OCI-LY3 (cell line): ENCODE results near the gene CBY1.

Source experiments
- CTCF ChIP-seq: fragments of 200-600, 300-600 bp; sonication (generic); IDR thresholded peaks from 2 replicates; pipeline ENCODE4 v1.5.1; 2014; ENCODE audit warnings: antibody characterized with exemption, low read length, low read depth
- EZH2phosphoT487 ChIP-seq: fragments of 200-600 bp; shearing (Covaris generic); IDR thresholded peaks from 2 replicates; pipeline ENCODE4 v1.6.1; 2018; ENCODE audit warnings: antibody characterized with exemption, mixed run types, low read depth

GRCh38 chr22:38623351-38623750, 33.1 kb upstream of the CBY1 start:
- TF ChIP-seq CTCF: no peak
- TF ChIP-seq EZH2phosphoT487: no peak
